Activated CD8-positive, alpha-beta memory T cell treated with anti-CD3 and anti-CD28 coated beads for 36 hours (primary cell): ENCODE results near the gene KCNJ4. TPM values are rescaled to one million over a fixed set of nuclear protein-coding genes. Genes with fewer than 3 reads are reported as not detected.

Experiments used
- CTCF ChIA-PET: fragments of 350-600 bp; sonication (Branson Sonifier 250); formaldehyde crosslinking; loops from one replicate; lab custom pipeline; 2021; ENCODE audit warnings: antibody characterized with exemption; lab: Charles Lee
- POLR2A ChIA-PET: fragments of 350-600 bp; sonication (Branson Sonifier 250); formaldehyde crosslinking; loops from one replicate; lab custom pipeline; 2021; ENCODE audit warnings: antibody characterized with exemption; lab: Charles Lee
- total RNA-seq, 2 experiments: library from RNA; stranded (reverse); gene quantifications; one replicate each; pipeline ENCODE4 v1.2.3, GENCODE V29; 2021

KCNJ4 gene
- not detected for total RNA-seq

- ChIA-PET POLR2A (no interaction called here), CTCF (no interaction called here)
Observed at GRCh38 chr22:38455076-38455529, at the start of gene KCNJ4. TSS of gene KCNJ4 (minus strand) at chr22:38455199. CDS start at chr22:38428132, 27,067 bp downstream.

- ChIA-PET POLR2A (interaction anchor here (1.6 kb wide), 1 partner anchor 22 kb away, joined by 8 read pairs; no protein-coding TSS in a partner anchor), CTCF (interaction anchor here (0.7 kb wide), 1 partner anchor 196 kb away, joined by 4 read pairs; no protein-coding TSS in a partner anchor)
Observed at GRCh38 chr22:38503021-38503420, 48.0 kb upstream of the KCNJ4 start.

- ChIA-PET CTCF (interaction anchor here (0.5 to 0.7 kb wide), 3 partner anchors 20 to 197 kb away, joined by 3 to 6 read pairs (median 4); no protein-coding TSS in a partner anchor), POLR2A (interaction anchor here (0.5 to 1.6 kb wide), 4 partner anchors 12 to 437 kb away, joined by 3 to 8 read pairs (median 4); no protein-coding TSS in a partner anchor)
Observed at GRCh38 chr22:38501797-38502672, 47.0 kb upstream of the KCNJ4 start.

- ChIA-PET CTCF (interaction anchor here (1.0 kb wide), 2 partner anchors 10 to 74 kb away, joined by 3 to 4 read pairs; no protein-coding TSS in a partner anchor), POLR2A (interaction anchor here (0.5 kb wide), 1 partner anchor 45 kb away, joined by 4 read pairs; no protein-coding TSS in a partner anchor)
Observed at GRCh38 chr22:38497869-38498268, 42.9 kb upstream of the KCNJ4 start.

GRCh38 chr22:38494939-38495338, 39.9 kb upstream of the KCNJ4 start:
- POLR2A ChIA-PET: interaction anchor here (1.2 kb wide), 1 partner anchor 10 kb away, joined by 5 read pairs; no protein-coding TSS in a partner anchor
- CTCF ChIA-PET: interaction anchor here (0.6 kb wide), 1 partner anchor 33 kb away, joined by 3 read pairs; no protein-coding TSS in a partner anchor

GRCh38 chr22:38494498-38494897, 39.5 kb upstream of the KCNJ4 start:
- CTCF ChIA-PET: interaction anchor here (0.6 kb wide), 1 partner anchor 33 kb away, joined by 3 read pairs; no protein-coding TSS in a partner anchor
- POLR2A ChIA-PET: interaction anchor here (0.5 to 1.2 kb wide), 3 partner anchors 9 to 96 kb away, joined by 3 to 5 read pairs (median 3); no protein-coding TSS in a partner anchor

- POLR2A ChIA-PET: no interaction called here
- CTCF ChIA-PET: no interaction called here
Observed at GRCh38 chr22:38491707-38492348, 36.8 kb upstream of the KCNJ4 start.

GRCh38 chr22:38490915-38491314, 35.9 kb upstream of the KCNJ4 start:
- ChIA-PET CTCF (no interaction called here), POLR2A (interaction anchor here (0.9 to 1.4 kb wide), 2 partner anchors 10 to 11 kb away, joined by 3 to 5 read pairs; no protein-coding TSS in a partner anchor)

GRCh38 chr22:38490475-38490874, 35.5 kb upstream of the KCNJ4 start:
- ChIA-PET POLR2A (interaction anchor here (0.8 to 1.4 kb wide), 3 partner anchors 10 to 14 kb away, joined by 3 to 5 read pairs (median 5); no protein-coding TSS in a partner anchor), CTCF (no interaction called here)

GRCh38 chr22:38489561-38490145, 34.7 kb upstream of the KCNJ4 start:
- ChIA-PET CTCF (no interaction called here), POLR2A (interaction anchor here (0.5 to 1.4 kb wide), 5 partner anchors 9 to 14 kb away, joined by 3 to 5 read pairs (median 4); no protein-coding TSS in a partner anchor)

- CTCF ChIA-PET: no interaction called here
Observed at GRCh38 chr22:38489142-38489541, 34.1 kb upstream of the KCNJ4 start.

GRCh38 chr22:38487946-38488345, 32.9 kb upstream of the KCNJ4 start:
- POLR2A ChIA-PET: no interaction called here
- CTCF ChIA-PET: interaction anchor here (0.6 to 1.4 kb wide), 2 partner anchors 9 to 197 kb away, joined by 4 read pairs; no protein-coding TSS in a partner anchor

More at GRCh38 chr22:38489142-38489541, 34.1 kb upstream of the KCNJ4 start:
- POLR2A ChIA-PET: interaction anchor here (0.8 kb wide), 1 partner anchor 14 kb away, joined by 3 read pairs; no protein-coding TSS in a partner anchor

GRCh38 chr22:38485783-38486182, 30.8 kb upstream of the KCNJ4 start:
- CTCF ChIA-PET: interaction anchor here (0.7 kb wide), 1 partner anchor 50 kb away, joined by 4 read pairs; no protein-coding TSS in a partner anchor
- POLR2A ChIA-PET: no interaction called here

GRCh38 chr22:38484244-38484643, 29.2 kb upstream of the KCNJ4 start:
- ChIA-PET CTCF (no interaction called here), POLR2A (interaction anchor here (0.8 kb wide), 1 partner anchor 17 kb away, joined by 3 read pairs; no protein-coding TSS in a partner anchor)

- POLR2A ChIA-PET: no interaction called here
- CTCF ChIA-PET: no interaction called here
Observed at GRCh38 chr22:38482662-38483308, 27.8 kb upstream of the KCNJ4 start.

- CTCF ChIA-PET: interaction anchor here (1.2 kb wide), 1 partner anchor 19 kb away, joined by 4 read pairs; no protein-coding TSS in a partner anchor
Observed at GRCh38 chr22:38481871-38482332, 26.9 kb upstream of the KCNJ4 start.

GRCh38 chr22:38481162-38481870, 26.3 kb upstream of the KCNJ4 start:
- CTCF ChIA-PET: interaction anchor here (1.2 kb wide), 1 partner anchor 18 kb away, joined by 4 read pairs; no protein-coding TSS in a partner anchor

More at GRCh38 chr22:38481871-38482332, 26.9 kb upstream of the KCNJ4 start:
- POLR2A ChIA-PET: interaction anchor here (0.9 to 1.9 kb wide), 2 partner anchors 21 to 211 kb away, joined by 3 to 8 read pairs; no protein-coding TSS in a partner anchor

More at GRCh38 chr22:38481162-38481870, 26.3 kb upstream of the KCNJ4 start:
- POLR2A ChIA-PET: interaction anchor here (0.6 to 1.9 kb wide), 4 partner anchors 9 to 211 kb away, joined by 3 to 8 read pairs (median 6); no protein-coding TSS in a partner anchor
